ENCODE measurements around the gene PLVAP. TPM values are rescaled to one million over a fixed set of nuclear protein-coding genes. Genes with fewer than 3 reads are reported as not detected.
A peak's percentile ranks its signal among the peaks of the same experiment; 100 is the strongest.

The PLVAP gene
- total and polyA plus RNA-seq, 9 of the 15 experiments (the other 6 are each of a cell fraction or from before 2014, with no cell fraction given), result 0.09 to 0.84 (median 0.51) TPM; not detected in 4

GRCh38 chr19:17327654-17328516 is 49.3 kb downstream of the PLVAP start (continued):
- TF ChIP-seq IRF1 (CRISPR knock-in tag; IDR thresholded peaks at IDR 0.05; ENCODE audit: borderline replicate concordance), result no peak
- peak in 1 of 2 experiments; percentile 68; a peak in 1 of 4 replicates for TF ChIP-seq MLLT1 (IDR thresholded peaks at IDR 0.05)
- no peak for TF ChIP-seq SMAD4 (CRISPR knock-in tag; conservative IDR thresholded peaks at IDR 0.05)
- TF ChIP-seq SP1 (CRISPR knock-in tag; IDR thresholded peaks at IDR 0.05), result peak; percentile 56; the same call in 1 of the 2 replicates
- TF ChIP-seq CREB3 (tag; conservative IDR thresholded peaks at IDR 0.05; ENCODE audit: low read depth), result no peak
- TF ChIP-seq ZFP36 (IDR thresholded peaks at IDR 0.05; ENCODE audit: low read depth, low read length, partially characterized antibody), result peak; percentile 91
- TF ChIP-seq ZNF143 (CRISPR knock-in tag; IDR thresholded peaks at IDR 0.05), result no peak
- peak; percentile 72 for TF ChIP-seq POLR2G (IDR thresholded peaks at IDR 0.05; ENCODE audit: low read depth, low read length)
- TF ChIP-seq HDAC8 (tag; IDR thresholded peaks at IDR 0.05), result no peak
- TF ChIP-seq YY1 (IDR thresholded peaks at IDR 0.05; ENCODE audit: borderline replicate concordance in 1 of 3, control insufficient read depth in 1 of 3, extremely low read depth in 1 of 3, insufficient read depth in 3 of 3, insufficient read length in 1 of 3, insufficient replicate concordance in 2 of 3, low read depth in 1 of 3, low read length in 2 of 3), result peak in 2 of 3 experiments; percentile 35 to 40
- peak in 1 of 2 experiments; percentile 34; a peak in 1 of 4 replicates for TF ChIP-seq FOXA3 (CRISPR knock-in tag; conservative IDR thresholded peaks at IDR 0.05 in 1 of 2, IDR thresholded peaks at IDR 0.05 in 1 of 2)
- peak; percentile 10; the same call in 1 of the 2 replicates for TF ChIP-seq TFAP4 (CRISPR knock-in tag; IDR thresholded peaks at IDR 0.05; ENCODE audit: borderline replicate concordance)
- TF ChIP-seq TAF1 (IDR thresholded peaks at IDR 0.05; ENCODE audit: control insufficient read depth, extremely low read depth, insufficient read depth, low read length, severe bottlenecking), result peak; percentile 32
- TF ChIP-seq RBFOX2 (IDR thresholded peaks at IDR 0.05; ENCODE audit: low read depth, low read length), result peak; percentile 47; the same call in 1 of the 2 replicates

Measured in K562 (cell line).